NCI-H1436 treated with DMSO at 0.1 percent for 48 hours (cell line): ENCODE results near the gene DGCR8.
"Not testable (repeated sequence)": the region's sequence is repeated elsewhere in the genome, so short reads cannot be mapped to it uniquely, and the experiment has no call there.

Experiments used
- DNase-seq: peaks from one replicate; lab custom pipeline; 2025; lab: John Stamatoyannopoulos, UW

The DGCR8 gene

DNA sequence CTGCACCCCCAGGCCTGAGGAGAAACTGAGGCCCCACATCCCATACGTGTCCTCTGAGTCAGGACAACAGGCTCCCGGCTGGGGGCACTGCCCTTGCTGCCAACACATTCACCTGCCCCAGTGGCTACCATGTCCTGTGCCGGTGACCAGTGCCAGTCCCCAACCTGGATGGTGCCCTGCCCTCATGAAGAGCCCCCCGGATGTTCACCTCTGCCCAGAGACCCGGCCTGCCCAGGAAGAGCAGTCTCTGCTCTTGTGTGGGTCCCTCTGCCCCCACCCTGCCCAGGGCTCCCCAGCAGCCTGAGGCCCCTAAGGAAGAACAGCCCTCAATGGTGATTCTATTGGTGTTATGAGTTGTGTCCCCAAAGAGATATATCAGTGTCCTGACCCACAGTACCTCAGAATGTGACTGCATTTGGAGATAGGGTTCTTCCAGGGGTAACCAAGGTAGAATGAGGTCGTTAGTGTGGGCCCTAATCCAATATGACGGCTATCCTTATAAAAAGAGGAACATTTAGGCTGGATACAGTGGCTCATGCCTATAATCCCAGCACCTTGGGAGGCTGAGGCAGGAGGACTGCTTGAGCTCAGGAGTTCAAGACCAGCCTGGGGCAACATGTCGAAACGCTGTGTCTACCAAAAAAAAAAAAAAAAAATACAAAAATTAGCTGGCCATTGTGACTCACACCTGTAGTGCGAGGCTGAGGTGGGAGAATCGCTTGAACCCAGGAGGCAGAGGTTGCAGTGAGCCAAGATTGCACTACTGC is 13.2 kb upstream of the DGCR8 start:
- no peak for DNase-seq

DNA sequence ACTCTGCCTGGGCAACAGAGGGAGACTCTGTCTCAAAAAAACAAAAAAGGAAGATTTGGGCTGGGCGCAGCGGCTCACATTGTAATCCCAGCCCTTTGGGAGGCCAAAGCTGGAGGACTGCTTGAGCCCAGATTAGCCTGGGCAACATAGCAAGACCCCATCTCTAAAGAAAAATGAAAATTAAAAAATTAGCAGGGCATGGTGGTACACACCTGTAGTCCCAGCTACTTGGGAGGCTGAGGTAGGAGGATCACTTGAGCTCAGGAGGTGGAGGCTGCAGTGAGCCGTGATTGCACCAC is 12.7 kb upstream of the DGCR8 start:
- not testable (repeated sequence) for DNase-seq

DNA sequence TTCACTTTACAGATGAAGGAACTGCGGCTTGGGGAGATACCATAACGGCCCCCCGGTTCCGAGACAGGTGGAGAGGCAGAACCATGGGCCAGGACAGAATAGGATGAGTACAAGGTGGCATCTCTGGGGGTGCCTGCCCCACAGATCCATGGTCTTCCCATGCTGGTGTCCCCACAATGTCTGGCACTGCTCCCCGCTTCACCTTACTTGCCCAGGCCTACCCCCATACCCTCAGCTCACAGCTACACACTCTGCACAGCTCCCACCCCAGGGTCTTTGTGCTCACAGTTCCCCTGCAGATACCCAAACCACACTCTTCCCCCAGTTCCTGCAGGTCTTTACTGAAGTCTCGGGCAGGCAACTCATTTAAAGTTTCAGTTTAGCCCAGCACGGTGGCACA is 11.4 kb upstream of the DGCR8 start:
- no peak for DNase-seq

DNA sequence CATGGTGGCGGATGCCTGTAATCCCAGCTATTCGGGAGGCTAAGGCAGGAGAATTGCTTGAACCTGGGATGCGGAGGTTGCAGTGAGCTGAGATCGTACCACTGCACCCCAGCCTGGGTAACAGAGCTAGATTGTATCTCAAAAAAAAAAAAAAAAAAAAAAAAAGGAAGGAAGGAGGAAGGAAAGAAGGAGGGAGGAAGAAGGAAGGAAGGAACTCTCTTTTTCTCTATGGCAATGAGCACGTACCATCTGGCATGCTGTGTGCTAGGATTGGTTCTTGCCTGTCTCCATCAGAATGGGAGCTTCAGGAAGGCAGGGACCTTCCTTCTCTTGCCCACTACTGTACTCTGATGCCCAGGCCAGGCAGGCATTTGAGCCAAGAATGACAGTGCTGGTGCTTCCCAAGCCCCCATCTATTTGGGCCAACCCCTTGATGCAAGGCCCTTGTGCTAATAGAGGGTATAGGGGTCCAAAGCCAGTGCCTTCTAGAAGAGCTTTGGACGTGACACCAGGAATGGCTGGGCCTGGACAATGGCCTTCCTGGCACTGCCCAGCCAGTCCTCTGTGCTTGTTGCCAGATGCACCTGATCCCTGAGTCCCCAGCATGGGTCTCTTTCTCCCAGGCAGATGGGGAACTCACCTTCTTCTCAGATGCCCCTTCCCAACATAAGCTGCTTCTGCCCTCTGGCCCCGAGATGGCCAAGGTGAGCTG is 10.6 kb upstream of the DGCR8 start:
- DNase-seq, result no peak

DNA sequence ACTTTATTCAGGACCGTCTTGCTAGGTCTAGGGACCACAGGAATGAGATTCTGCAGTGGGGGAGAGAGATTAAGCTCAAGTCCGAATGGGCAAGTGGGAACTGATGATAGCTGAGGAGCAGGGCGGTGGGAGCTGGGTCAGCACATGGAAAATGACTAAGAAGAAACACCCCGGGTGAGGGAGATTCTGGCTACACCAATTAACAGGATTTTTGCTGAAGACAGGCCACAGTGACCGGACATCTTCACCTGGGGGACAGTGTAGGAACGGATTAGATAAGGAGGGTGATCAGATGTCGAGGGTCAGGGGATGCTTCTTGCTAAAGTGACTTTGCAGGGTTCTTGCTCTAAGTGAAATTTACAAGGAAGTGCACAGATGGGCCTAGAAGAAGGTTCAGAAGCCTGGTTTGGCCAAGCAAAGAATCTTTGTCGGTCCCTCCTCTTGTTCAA is 8.5 kb upstream of the DGCR8 start:
- no peak for DNase-seq

DNA sequence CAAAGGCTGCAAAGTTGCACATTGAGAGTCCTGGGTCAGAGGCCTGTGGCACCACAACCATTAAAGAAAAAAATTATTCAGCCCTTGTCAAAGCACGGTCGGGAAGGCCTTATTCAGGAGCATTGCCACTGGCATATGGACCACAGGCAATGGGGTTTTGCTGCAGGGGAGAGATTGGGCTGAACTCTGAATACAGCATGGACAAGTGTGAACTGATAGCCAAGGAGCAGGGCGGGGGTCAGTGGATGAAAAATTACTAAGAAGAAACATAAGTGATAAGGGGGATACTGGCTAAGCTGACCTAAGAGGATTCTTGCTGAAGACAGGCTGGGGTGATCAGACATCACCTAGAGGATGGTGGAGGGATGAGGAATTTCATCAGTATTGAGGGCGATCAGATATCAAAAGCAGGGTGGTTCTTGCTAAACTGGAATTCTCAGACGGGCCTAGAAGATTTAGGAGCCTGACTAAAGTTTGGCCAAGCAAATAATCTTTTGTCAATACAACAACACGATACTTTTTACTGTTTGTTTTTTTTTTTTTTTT is 3.3 kb upstream of the DGCR8 start:
- no peak for DNase-seq

DNA sequence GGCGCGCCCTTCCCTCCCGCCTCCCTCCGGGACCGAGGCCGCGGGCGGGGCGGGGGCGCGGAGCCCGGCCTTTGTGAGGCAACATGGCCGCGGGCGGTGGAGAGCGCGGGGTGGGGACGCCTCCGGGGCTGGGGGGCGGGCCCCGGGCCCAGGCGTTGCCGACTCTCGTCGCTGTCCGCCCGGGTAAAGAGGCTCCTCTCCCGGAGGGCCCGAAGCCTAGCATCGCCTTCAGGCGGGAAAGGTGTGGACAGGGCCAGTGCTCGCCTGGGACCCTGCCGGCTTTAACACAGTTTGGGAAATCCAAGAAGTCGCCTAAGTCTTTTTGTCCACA is 369 bp downstream of the DGCR8 start:
- no peak for DNase-seq

DNA sequence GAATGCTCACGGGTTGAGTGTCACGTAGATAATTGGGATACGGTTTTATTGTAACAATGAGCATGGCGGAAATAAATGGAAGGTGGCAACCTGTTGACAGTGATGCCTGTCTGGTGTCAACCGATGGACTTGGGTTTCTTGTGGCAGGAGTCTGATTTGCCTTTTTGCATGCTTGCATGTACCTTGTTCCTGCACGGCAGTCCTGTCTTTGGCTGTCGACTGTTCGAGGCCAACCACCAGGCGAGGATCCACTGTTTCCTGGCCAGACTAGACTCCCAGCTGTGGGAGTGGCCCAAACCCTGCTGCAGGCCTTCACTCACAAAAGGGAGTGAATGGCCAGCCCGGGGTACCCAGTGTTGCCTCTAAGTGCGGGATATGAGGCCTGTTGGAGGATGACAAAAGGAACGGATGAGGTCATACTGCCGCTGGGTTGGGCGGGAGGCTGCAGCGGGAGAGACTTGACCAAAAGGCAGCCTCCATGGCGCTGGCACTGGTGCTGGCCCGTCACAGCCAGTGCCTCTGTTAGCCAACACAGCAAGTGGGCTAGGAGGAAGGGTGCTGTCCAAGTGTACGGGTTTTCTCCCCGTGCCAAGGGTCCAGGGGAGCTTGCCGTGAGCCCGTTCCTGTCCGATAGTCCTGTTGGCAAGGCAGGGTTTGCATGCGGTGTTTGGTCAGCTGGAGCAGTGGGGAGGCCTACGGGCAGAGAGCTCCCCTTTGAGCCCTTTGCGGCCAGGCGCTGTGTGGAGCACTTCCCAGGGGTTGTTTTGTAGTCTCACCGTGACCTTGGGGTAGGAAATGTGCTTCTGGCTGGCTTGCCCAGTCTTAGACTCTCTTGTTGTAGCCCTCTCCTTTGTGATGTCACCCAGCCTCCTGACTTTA is 974 bp downstream of the DGCR8 start:
- no peak for DNase-seq

DNA sequence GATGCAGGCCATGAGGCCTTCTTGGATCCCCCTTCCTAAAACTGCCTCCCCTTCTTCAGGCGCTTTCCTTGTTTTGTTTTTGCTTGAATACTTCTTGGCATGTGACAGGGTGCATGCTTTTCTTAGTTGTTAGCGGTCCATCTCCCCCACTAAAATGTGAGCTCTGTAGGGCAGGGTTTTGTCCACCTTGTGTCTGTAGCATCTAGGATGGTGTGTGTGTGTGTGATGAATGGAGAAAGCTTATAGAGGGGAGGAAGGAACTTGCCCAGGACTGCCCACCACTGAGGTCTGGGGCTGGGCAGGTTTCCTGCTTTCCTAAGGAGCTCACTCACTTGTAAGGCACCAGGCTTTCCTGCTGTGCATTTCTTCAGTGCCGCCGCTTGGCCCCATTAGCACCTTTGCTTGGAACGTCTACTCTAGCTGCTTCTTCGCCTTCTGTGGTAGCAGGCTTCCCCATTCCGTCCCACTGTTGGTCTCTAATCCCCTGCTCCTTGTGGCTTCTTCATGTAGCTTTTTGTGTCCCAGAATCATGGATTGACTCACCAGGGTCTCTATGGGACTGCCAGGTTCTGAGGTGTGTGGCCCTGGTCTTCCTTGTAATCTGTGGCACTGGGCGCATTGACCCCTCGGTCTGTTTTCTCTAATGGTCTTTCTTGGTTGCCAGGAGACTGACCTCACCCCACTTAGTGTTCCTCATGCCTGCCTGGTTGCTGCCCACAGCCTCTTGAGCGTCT is 3.3 kb downstream of the DGCR8 start:
- no peak for DNase-seq

DNA sequence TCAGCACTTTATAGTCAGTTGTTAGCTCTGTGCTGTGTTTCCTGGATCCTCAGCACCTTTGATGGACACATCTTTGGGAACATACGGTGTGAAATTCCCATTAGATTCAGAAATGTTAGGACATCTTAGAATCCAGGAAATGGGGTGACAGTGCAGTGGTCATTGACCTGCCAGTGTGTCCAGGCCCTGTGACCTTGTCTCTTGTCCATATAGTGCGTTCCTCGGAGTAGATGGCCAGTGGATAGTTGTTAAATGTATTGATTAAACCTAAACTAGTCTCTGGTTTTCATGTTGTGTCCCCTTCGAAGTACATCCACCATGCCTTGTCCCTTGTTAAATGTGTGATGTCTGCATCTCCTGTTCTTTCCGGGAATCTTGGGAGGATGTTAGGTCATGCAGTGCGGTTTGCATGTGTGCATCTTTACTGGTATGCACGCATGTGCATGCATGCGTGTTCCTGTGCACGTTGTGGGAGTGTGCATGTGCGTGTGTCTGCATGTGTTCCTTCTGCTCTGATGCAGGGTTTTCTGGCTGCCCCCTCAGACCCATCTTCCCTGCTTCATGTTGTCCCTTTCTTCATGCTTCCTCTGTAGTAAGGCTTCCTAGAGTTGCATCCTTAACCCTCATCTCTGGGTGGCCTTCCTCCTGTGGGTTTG is 4.0 kb downstream of the DGCR8 start:
- DNase-seq, result no peak

DNA sequence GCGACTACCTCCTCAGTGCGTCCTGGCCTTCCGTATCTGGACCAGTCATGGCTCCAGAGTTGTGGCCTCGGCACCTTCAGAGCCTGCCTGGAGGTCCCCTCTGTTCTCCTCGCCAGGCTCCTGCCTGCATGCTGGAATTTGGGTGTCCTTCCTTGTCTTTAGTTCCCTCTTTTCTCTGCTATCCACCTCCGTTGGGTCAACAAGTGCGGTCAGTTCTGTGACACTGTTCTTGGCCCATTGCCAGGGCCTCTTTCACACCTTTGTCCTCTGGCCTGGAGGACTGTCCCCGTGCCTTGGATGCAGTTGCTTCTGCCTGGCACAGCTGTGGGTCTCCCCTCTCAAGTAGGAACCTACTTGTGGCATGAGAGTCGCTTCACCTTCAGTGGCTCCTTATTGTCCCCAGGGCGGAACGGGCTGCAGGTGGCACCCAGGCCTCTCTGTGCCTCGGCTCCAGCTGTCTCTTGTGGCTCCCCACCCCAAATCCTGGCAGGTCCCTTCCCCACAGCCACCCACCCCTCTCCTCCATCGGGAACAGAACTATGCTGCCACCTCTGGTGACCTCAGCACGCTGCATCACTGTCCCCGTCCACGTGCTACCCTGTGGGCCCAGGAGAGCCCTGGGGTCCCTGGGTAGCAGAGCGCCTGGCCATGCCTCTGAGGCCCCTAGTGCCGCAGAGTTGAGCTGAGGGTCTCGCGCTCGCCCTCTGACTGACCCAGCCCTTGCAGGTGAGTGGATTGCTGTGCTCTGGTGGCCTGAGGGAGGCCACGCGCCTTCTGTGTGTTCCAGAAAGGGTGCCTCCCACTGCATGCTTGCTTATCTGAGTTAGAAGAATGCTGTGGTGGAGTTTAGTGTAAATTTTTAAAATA is 4.7 kb downstream of the DGCR8 start:
- no peak for DNase-seq

DNA sequence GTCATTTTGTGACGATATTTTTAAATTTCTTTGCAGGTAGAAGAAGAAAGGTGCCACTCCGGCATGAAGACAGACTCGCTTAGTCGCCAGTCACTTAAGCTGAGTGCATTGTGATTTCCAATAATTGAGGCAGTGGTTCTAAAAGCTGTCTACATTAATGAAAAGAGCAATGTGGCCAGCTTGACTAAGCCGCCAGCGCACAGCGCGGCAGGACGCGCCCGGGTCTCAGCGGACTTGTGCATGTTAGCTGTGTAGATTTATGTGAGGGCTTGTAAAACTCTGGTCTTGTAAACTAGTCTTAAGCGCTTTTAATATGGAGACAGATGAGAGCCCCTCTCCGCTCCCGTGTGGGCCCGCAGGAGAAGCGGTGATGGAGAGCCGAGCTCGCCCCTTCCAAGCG is 5.6 kb downstream of the DGCR8 start:
- DNase-seq, result no peak

DNA sequence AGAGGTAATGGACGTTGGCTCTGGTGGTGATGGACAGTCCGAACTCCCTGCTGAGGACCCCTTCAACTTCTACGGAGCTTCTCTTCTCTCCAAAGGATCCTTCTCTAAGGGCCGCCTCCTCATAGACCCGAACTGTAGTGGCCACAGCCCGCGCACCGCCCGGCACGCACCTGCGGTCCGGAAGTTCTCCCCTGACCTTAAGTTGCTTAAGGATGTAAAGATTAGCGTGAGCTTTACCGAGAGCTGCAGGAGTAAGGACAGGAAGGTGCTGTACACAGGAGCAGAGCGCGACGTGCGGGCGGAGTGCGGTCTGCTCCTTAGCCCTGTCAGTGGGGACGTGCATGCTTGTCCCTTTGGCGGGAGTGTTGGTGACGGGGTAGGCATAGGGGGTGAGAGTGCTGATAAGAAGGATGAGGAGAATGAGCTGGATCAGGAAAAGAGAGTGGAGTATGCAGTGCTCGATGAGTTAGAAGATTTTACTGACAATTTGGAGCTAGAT is 6.1 kb downstream of the DGCR8 start:
- DNase-seq, result no peak

DNA sequence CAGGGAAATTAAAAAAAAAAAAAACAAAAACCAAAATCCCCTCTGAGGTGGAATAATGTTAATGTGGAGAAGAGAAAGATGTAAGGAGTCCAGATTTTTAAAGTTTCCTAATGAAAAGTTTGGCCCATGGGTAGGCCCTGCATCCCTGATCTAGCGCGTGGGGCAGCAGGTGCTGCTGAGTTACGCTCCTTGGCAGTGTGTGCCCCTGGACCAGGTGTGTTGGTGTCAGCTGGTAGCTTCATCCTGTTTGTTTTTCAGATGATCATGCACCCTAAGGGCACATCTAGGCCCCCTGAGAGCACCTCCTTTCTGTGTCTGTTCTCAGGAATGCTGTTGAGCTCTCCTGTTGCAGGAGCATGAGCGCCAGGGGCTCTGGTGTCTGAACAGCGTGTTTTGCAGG is 6.7 kb downstream of the DGCR8 start:
- DNase-seq, result no peak

DNA sequence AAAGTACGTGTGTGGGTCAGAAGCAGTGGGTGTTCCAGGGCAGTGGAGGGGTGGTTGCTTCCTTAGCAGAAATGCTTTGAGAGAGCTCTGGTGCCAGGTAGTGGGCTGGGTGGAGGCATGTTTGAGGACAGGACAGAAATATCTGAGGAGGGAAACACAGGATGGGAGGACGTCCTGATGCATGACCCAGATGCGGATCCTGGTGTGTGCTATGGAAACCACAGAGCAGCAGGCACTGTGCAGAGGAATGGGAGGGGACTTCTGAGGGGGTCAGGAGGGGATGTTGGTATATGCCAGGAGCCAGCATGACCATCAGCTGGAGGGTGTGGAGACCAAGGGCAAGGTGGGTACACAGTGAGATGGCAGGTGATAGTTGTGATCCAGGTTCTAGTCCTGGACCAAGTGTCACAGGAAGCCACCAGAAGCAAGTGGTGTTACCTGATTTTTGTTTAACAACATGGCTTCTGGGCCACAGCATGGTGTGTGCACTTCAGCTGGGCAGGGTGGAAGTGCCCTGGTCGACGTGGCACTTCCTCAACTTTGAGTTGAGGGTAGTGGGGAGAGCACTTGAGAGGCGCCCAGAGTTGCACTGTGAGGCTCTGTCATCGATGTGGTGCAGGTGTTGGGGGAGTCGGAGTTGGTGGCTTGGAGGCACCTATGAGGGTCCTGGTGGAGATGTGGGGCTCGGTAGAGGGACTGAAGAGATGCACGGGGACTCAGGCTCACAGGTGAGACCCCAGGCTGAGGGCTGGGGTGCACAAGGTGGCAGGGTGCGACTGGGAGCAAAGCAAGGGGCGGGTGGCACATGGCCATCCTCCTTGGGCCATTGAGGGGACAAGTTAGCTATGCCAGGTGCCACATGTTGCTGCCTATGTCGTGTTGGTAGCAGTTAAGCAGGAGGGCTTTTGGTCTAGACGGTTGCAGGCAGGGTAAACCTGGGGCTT is 7.5 kb downstream of the DGCR8 start:
- DNase-seq, result no peak

DNA sequence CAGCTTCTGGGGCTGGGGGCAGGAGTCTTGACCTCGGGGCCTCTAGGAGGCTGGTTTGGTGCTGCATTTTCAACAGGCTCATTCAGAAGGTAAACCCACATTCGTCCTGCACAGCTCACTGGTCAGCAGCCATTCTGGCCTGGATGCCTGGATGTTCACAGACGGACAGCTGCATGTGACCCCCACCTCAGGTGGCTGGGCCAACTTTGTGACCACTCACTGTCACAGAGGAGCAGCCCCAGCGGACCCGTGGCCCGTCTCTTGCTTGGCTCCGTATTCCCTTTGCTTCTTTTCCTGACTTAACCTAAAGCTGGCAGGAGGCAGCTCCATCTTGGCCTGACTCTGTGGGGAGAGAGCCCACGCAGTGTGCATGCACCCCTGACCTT is 8.2 kb downstream of the DGCR8 start:
- DNase-seq, result no peak

DNA sequence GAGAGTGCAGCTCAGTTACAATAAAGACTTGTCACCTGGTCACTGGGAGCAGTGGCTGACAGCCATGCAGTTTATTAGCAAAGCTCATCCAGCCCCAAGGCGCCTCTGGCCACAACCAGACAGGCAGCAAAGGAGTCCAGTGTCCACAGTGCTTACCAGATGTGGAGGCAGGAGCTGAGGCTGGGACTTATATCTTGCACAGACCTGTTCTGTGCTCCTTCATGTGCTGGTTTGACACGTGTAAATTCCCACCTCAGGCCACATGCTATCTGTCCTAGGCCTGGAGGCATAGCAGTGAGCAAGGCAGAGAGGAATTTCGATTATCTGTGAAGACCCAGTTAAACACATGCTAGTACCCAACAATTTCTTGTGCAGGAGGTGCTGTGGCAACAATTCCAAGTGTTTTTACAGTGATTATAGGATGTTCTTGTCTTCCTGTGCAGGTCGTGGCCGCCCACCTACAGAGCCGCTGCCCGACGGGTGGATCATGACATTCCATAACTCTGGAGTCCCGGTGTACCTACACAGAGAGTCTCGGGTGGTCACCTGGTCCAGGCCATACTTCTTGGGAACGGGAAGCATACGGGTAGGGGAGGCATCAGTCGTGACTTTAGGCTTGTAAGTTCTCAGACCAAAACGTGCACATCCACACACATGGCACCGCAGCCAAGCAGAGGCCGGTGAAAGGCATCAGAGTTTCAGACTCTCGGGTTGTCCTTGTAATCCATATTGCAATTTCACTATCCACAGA is 9.4 kb downstream of the DGCR8 start:
- no peak for DNase-seq

DNA sequence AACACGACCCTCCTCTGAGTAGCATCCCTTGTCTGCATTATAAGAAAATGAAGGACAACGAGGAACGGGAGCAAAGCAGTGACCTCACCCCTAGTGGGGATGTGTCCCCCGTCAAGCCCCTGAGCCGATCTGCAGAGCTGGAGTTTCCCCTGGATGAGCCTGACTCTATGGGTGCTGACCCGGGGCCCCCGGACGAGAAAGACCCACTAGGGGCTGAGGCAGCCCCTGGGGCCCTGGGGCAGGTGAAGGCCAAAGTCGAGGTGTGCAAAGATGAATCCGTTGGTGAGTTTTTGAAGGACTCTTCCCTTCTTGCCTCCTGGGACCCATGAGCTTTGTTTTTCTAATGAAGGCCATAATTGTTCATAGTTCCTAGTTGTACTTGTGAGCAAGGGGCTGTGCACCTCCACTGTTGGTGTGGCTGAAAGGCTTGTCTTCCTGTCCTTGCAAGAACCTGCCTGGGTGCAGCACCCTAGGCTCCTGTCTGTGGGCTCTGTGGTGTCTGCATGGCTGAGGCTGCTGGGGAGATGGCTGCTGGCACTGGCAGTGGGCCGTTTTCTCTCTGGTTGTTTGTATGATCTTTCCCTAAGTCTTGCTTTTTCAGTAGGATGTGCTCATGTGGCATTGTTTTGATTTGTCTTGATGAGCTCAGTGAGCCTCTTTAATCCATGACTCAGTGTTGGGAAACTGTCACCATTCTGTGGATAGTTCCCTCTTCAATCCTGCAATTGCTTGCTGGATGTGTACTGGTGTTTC is 10.1 kb downstream of the DGCR8 start:
- no peak for DNase-seq
